Retina (tissue), 1 donor: ENCODE data around the gene DMRTB1.

Experiments used
- DNase-seq: peaks from one replicate; pipeline ENCODE4 v3.0.0-alpha.2; 2016

The DMRTB1 gene

DNA sequence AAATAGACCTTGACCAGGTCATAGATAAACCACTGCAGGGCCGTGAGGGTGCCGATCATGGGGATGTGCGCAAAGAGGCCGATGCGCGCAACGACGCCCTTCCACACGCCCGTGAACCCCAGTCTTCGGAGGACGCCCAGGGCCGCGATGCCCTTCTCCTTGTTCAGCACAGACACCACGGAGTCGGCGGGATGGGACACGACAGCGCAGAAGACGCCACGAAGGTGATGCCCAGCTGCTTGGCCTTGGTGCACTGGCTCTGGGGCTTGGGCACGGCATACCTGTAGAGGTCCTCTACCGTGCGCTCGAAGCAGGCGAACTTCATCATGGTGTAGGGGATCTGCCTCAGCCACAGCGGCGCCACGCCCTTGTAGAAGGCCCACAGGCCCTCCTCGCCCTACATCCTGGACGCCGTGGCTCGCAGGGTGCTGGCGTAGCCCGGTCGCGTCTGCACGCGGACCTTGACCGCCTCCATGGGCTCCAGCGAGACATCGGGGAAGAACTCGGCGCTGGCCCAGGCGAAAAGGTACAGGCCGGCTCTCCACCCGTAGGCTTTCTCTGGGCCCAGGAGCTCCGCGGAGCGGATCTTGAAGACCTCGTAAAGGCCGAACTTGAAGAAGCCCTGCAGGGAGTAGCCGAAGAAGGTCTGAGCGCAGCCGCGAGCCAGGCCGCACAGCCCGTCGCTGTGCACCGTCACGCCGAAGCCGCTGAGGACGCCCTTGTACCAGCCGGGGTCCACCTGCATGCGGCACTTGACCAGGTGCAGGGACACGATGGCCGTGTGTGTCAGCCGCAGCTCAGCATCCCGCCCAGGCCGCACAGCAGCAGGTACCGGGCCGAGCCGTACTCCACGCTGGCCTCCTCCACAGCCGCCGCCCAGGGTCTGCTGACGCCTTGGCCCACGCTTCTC is 20.5 kb upstream of the DMRTB1 start:
- DNase-seq, result no peak

DNA sequence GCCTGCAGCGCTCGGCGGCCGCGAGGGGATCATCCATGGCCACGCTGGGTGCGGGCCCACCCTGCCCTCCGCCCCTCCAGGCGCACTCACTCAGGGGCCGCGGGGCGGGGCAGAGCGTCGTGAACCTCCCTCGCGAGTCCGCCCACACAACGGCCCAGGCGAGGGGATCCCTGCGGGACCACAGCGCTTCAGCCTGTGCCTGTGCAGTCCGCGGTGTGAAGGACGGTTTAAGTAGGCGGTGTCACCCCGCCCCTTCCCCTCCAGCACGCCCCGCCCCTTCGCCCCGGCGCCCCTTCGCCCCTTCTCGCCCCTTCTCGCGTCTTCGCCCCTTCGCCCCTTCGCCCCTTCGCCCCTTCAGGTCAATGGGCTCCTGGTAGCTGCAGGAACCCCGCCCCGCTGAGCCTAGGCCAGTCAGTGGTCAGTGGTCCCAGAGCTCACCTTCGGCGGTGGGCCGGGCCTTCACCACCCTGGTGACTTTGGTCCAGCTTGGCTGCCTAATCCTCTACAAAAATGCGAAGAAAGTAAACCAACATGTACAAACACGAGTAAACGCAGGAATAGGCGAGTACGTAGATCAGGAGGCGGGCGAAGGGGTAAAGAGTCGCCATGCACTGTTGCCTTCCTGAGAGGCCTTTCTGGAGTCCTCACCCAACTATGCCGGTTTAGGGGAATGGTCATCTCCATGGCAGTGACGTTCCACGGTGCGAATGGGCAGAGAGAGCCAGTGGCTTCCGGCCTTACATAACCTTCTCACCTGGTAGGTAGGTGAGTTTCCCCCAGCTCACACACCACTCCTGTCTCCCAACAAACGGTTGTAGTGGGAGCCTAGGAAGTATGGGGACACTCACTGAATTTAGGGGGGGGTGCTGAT is 19.6 kb upstream of the DMRTB1 start:
- no peak for DNase-seq

DNA sequence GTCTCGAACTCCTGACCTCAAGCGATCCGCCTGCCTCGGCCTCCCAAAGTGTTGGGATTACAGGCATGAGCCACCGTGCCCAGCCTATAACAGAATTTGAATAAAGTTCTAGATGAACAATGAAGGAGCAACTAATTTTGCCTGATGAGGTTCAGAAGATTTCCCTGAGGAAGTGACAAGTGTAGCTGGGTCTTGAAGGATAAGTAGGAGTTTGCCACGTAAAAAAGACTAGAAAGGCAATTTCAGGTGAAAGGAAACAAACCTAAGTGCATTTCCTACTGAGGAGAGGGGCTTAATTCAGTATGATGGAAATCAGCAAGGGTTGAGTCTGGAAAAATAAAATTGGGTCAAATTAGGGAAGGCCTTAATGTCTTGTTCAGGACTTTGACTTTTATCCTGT is 18.6 kb upstream of the DMRTB1 start:
- no peak for DNase-seq

DNA sequence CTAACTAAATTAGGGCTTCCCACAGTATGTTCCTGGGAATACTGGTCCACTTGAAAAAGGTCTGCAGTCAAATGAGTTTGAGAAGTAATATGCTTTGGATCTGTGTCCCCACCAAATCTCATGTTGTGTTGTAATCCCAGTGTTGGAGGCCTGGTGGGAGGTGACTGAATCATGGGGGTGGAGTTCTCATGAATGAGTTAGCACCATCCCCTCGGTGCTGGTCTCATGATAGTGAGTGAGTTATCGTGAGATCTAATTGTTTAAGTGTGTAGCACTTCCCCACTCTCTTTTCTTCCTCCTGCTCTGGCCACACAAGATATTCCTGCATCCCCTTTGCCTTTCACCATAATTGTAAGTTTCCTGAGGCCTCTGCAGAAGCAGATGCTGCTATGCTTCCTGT is 16.9 kb upstream of the DMRTB1 start:
- no peak for DNase-seq

DNA sequence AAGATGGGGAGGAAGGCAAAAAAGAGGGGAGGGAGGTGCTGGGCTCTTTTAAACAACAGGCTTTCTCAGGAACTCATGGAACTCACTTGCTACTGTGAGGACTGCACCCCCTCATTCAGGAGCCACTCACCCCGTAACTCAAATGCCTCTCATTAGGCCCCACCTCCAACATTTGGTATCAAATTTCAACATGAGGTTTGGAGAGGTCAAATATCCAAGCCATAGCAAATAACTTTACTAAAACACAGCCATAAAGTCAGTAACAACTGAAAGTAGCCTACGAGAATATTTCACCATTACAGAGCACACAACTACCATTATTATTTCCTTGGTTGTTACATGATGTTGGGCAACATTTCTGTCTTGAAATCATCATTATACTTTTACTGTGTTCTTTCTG is 13.1 kb upstream of the DMRTB1 start:
- no peak for DNase-seq

DNA sequence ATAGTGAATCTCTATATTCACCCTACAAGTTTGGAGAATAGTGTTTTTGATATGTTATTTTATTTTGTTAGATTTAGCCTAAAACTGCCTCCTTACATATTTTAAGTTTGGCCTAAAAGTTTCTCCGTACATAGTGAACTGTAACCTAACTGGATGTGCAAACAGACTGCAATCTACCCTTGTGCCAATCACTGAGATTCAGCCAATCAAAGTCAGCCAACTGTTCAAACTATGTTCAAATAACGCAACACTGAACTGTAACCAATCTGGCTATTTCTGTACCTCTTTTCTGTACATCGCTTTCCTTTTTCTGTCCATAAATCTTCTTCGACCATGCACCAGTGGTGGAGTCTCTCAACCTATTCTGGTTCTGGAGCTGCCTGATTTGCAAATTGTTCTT is 11.8 kb upstream of the DMRTB1 start:
- no peak for DNase-seq

DNA sequence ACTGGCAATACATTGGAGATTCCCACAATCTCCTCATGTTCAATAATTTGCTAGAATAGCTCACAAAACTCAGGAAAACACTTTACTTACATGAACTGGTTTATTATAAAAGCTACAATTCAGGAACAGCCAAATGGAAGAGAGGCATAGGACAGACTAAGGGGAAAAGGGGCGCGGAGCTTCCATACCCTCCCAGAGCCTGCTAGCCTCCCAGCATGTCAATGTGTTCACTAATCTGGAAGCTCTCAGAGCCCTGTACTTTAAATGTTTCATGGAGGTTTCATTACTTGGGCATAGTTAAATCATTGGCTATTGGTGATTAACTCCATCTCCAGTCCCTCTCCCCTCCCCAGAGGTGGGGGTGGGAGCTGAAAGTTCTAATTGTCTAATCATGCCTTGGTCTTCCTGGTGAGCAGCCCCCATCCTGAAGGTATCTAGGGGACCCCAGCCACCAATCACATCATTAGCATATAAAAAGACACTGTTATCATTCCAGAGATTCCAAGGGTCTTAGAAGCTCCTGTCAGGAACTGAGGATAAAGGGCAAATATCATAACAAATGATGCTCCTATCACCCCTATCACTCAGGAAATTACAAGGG is 10.9 kb upstream of the DMRTB1 start:
- no peak for DNase-seq

DNA sequence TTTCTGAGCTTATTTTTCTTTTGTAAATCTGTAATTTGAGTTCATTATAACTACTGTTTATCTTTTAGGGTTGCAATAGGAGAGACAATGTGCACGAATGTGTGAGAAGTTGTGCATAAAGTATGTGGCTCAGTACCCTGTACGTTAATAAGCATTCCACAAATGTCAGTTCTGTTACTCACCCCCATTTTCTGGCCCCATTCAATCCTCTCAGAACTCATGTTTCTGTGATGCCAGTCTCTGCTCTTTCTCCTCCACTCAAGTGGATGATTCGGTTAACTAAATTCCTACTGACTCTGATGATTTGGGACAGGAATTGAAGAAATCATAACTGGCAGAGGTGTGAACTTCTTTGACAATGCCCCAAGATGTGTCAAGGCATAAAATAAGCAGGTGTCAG is 10.2 kb upstream of the DMRTB1 start:
- peak; percentile 46 for DNase-seq

DNA sequence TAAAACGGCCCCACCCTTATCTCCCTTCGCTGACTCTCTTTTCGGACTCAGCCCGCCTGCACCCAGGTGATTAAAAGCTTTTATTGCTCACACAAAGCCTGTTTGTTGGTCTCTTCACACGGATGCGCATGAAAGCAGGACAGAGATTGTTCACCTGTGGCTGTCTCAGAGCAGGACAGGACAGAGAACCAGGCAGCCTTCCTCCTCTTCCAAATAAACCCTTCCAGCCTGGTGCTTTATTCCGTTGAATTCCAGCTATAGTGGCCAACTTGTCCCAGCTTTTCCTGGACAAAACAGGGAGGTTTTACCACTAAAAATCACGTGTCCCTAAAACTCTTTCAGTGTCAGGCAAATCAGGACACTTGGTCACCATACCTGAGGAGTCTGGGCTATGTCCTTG is 9.5 kb upstream of the DMRTB1 start:
- DNase-seq, result no peak

DNA sequence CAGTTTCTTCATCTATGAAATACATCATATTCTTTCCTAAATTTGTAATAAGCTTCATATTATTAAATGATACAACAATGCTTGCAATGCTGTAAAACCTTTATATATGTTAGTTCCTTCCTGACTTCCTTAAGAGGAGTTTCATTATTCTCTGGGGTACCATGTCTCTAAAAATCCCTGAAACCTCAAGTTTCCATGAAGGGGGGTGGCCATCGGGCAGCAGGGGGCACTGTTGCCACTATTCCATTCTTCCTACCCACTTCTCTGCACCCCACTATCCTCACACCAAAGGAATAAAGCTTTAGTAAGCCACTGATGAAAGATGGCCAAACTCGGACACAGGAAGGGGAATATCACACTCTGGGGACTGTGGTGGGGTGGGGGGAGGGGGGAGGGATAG is 9.0 kb upstream of the DMRTB1 start:
- no peak for DNase-seq

DNA sequence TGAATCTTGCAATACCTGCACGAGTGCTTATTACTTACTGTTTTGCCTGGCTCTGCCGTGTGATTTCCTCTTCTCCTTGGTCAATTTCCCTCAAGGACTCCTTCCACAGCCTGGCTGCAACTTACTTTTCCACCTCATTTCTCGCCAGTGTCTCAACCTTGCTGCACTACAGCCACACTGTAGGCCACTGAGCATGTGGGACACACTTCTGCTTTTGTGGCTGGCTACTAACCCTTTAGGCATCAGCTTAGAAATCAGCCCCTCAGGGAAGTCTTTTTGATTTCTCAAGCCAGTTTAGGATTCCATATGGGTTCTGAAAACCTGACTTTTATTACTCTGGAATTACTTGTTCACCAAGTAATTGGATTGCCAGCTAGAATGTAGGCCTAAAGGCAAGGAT is 5.2 kb upstream of the DMRTB1 start:
- no peak for DNase-seq

DNA sequence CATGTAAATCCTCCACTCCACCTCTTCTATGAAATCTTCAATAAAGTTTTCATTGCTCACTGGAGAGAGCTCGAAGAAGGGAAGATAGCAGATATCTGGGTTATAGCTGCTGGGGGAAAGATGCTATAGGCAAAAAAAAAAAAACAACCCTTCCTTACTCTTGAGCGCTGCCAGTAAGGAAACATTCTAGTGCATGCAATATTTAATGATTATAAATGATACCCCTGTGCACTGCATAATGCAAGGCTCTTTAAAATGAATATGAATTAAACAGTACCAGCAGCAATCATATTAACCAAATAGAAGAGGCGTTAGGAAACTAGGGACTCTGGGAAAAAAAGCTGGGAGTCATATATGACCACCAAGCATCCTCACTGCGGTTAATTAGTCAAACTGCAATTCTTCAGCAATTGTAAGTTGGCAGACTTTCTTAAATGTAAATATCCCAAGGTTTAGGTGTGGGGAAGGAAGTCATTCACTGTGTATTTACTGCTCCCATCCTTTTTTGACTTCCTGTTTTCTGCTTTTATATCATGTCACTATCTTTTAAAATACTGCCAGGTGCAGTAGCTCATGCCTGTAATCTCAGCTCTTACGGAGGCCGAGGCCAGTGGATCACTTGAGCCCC is 3.7 kb upstream of the DMRTB1 start:
- DNase-seq, result no peak

DNA sequence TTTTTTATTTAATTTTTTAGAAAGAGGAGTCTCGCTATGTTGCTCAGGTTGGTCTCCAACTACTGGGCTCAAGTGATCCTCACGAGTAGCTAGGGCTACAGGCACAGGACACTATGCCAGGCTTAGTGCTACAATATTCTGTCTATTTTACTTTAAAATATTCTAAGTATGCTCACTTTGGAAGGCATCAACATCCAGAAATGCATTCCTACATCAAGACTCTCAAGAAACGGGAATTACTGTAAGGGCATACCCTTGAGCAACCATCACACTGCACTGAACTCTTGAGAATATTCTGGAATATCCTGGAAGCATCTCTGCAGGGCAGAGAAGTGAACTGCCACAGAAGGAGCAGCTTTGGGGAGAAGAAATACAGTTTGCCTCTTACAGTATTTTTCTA is 565 bp upstream of the DMRTB1 start:
- no peak for DNase-seq

DNA sequence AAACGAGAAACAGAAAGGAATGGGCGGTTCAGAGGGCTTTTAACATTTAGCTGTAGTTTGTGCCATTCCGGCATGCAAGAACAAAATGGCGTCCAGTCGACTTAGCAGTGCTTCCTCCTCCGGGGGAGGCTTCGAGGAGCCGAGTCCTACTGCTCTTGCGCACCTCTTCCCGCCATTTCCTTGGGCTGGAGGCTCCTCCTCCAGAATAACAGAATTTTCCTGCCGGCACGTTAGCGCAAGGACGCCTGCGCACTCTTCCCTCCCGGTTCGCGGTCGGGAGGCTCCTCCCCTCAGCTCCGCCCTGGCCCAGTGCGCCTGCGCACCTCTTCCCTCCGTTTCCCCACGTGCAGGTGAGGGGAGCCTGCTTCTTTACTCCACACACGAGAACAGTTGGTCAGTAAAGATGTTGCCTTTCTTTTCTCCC is 1.0 kb downstream of the DMRTB1 start:
- DNase-seq, result no peak

DNA sequence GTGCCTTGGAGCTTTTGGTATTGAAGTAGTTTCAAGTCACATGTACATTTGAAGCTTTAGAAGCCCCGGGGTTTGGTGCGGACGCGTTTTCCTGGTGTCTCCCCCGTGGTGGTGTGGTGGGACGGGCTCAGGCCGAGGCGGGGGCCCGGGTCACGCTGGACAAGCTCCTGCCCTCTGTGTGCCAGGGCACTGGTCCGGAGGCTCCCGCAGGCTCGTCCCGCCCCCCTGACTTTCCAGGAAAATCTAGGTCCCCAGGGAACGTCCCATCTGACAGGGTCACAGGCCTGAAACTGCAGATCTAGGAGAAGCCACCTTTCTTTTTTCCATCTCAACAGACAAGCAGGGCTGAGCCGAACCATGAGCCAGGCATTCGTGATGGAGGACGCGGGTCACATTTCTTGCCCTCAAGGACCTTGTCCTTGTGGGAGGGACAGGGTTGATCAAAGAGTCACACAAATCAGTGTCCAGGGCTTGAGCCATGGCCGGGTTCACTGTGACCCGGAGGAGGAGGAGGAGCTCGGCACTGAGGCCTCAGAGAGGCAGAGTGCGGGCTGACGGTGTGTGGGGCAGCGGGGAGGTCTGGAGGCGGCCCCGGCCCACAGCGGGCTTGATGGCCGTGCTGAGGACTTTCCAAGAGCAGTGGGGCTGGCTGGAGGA is 1.6 kb downstream of the DMRTB1 start:
- DNase-seq, result no peak

DNA sequence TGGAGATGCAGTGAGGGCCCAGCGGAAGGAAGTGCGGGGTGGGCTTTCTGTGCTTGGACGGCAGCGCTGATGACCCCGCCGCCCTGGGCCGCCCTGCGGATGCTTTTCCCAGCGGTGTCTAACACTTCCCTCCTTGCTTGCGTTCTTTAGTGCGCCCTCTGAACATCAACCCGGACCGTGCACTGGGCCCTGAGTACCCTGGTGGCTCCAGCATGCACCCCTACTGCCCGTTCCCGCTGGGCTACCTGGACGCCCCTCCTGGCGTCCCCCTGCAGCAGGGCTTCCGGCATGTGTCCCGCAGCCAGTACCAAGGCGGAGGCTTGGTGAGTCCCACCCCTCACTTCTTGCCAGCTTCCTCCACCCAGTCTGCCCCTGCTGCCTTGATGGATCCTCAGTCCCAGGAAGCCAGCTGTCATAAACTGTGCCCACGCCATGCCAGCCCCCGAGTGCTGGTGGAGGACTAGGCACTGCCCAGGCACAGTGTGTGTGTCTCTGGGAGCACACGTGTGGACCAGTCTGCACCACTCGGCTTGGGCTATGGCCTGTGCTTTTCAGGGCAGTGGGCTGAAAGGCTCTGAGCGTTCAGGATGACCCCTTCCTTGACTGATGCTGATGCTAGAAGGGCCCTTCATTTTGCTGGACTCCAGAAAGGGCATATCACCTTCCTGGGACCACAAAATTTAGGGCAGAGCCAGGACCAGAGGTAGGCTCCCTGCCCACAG is 2.3 kb downstream of the DMRTB1 start:
- no peak for DNase-seq

DNA sequence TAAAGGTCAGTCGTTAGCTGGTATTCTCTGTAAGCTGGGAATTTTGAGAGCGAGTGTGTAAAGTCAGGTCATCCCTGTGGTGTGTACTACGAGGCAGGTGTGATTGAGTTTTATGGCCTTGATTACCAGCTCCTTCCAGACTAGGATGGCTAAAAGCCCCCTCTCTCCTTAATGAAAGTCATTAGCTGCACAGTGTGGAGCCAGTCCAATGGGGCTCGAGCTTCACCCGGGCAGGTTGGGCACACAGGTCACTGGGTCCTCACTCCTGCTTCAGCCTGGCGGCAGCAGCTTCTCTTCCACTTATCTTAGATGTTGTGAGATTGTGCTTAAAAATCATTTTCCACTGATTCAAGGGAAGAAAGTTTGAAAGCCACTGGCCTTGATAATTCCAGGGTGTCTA is 3.0 kb downstream of the DMRTB1 start:
- DNase-seq, result no peak

DNA sequence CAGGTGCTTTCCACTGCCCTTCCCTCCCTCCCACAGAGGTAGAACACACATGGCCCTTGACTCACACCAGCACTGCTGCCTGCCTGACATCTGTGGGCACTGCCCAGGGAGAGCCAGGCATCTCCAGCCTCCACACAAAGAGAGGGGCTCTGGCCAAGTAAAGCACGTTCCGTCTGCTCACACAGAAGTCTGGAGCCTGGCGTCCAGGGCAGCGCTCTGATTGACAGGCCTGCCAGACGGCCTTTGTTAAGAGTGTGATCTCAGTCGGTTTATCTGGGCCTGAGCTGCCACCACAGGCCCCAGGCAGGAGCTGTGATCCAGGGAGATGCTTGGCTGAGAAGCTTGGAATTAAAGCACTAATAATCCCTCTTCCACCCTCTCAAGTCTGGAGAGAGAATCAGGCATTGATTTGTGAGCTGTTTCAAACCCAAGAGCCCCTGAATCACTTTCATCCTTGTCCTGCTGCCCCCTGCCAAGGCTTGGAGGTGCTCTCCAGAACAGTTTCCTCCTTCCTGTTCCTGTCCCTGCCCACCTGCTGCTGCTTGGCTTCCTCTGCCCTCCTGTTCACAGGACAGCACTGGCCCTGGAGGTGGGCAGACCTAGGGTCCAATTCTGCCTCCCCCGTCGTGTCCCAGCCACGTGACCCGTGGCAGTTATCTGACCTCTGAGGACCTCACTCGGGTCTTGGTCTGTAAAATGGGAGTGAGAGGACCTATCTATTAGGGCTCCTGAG is 3.7 kb downstream of the DMRTB1 start:
- peak; percentile 63 for DNase-seq

DNA sequence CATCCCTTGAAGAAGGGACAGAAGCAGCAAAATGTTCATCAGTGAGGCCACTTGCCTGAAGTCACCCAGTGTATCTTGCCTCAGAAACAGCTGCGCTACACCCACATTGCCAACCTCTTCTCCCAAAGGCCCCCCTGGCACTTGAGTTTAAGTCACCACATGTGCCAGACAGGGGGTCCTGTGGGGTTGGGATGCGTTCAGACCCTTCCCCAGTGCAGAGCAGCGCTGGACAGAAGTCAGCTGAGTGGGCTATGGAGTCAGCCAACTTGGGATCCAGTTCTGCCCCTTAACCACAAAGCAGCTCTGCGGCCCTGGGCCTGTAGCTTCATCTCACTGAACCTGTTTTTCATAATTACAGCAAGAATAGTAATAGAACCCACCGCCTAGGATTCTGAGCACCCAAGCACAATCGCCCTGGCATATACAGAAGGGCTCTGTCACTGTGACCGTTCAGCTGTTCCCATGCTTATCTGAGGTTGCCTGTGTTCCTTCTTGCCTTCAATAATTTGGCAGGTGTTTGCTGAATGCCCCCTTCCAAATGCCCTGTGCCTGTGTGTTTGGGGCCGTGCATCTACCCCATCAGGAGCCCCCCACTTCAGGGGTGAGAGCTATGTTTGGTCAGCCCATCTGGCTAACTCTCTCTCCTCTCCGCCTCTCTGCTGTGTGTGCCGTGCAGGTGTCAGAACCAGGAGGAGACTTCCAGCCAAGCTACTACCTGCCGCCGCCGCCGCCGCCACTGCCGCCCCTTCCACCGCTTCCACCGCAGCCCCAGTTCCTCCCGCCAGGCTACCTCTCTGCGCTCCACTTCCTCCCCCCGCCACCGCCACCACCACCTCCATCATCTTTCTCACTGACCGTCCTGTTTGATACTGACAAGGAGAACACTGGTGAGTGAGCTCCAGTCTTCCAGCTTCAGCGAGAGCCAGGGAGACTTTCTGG is 5.0 kb downstream of the DMRTB1 start:
- no peak for DNase-seq
